Measurements from ENCODE around the gene LHFPL3. TPM values are rescaled to one million over a fixed set of nuclear protein-coding genes. Genes with fewer than 3 reads are reported as not detected.

Gene LHFPL3
- total and polyA plus RNA-seq, 9 of the 15 experiments (the other 6 are each of a cell fraction or from before 2014, with no cell fraction given), result 0.21 to 0.52 TPM; not detected in 7

GRCh38 chr7:104793066-104793465 lies 464.7 kb downstream of the LHFPL3 start:
- ATAC-seq, result no peak
- intact Hi-C loops (cut with micrococcal nuclease), result no loop called here
- no peak overlapping the region for H3K4me3 ChIP-seq
- H3K36me3 ChIP-seq (ENCODE audit: control insufficient read depth, insufficient read depth, low read length), result no peaks in the 10 kb centered on the region
- peaks cover 3% of the 10 kb centered on the region in 2 experiments; a peak in 2 of 5 replicates for H3K27me3 ChIP-seq (ENCODE audit: control insufficient read depth in 2 of 2, insufficient read depth in 2 of 2, low read length in 2 of 2)
- POLR2A ChIA-PET, result interaction anchor here (1.0 kb wide), 2 partner anchors 13 to 33 kb away, joined by 3 to 4 read pairs; no protein-coding TSS in a partner anchor
- no peaks in the 10 kb centered on the region for H3K4me1 ChIP-seq (replicated peaks in 1 of 2; ENCODE audit: control insufficient read depth in 2 of 2, insufficient read depth in 2 of 2, low read length in 2 of 2)
- H3K9ac ChIP-seq (ENCODE audit: insufficient read depth in 1 of 2, low read depth in 2 of 2, low read length in 2 of 2), result no peak overlapping the region
- WGBS (ENCODE audit: insufficient coverage, low coverage, missing lambda C conversion rate), result under 1% methylated on average over 7 of the region's 7 CpGs
- in situ Hi-C loops (cut with MboI), result no loop called here
- no peaks in the 10 kb centered on the region for H4K20me1 ChIP-seq (replicated peaks; ENCODE audit: control insufficient read depth, insufficient read depth, low read length)
- no peaks in the 10 kb centered on the region for H3K79me2 ChIP-seq (ENCODE audit: control insufficient read depth, insufficient read depth, low read length)
- DNase-seq (ENCODE audit: extremely low read depth in 1 of 4, low spot score in 3 of 4), result no peak
- no peak overlapping the region for H2AFZ ChIP-seq (ENCODE audit: low read depth, low read length)
- TF ChIP-seq CHD2 (IDR thresholded peaks at IDR 0.05; ENCODE audit: low read depth, low read length) (no peak), ZNF518B (CRISPR knock-in tag; IDR thresholded peaks at IDR 0.05) (no peak), ZBTB12 (CRISPR knock-in tag; IDR thresholded peaks at IDR 0.05) (no peak), CREB5 (CRISPR knock-in tag; IDR thresholded peaks at IDR 0.05) (no peak)
- no peak overlapping the region for H3K27ac ChIP-seq (ENCODE audit: extremely low read depth, low read depth, low read length)
- no peaks in the 10 kb centered on the region for H3K9me1 ChIP-seq (ENCODE audit: control insufficient read depth, insufficient read depth, low read length)
- no peaks in the 10 kb centered on the region for H3K9me3 ChIP-seq (replicated peaks; ENCODE audit: control insufficient read depth, insufficient read depth, low read depth, low read length)
- no peak for FAIRE-seq
- no peak overlapping the region for H3K4me2 ChIP-seq (ENCODE audit: insufficient read depth, low read length)
- BruUV-seq (replicated peaks), result no TSS peak
- CTCF ChIA-PET (ENCODE audit: low intra/inter-chr PET ratio), result no interaction called here

Data from K562 (cell line).